ENCODE data around the gene NCAPG2. TPM values are rescaled to one million over a fixed set of nuclear protein-coding genes. Genes with fewer than 3 reads are reported as not detected.

Gene NCAPG2
- polyA plus RNA-seq, 3 donors = 1.1 to 3.1 (median 1.7) TPM

- no peak for DNase-seq
- Histone ChIP-seq H3K36me3 (replicated peaks in 1 of 2; ENCODE audit: control insufficient read depth in 1 of 2, insufficient read depth in 2 of 2, low read length in 2 of 2) (peaks cover 67 to 95% of the 10 kb centered on the region in 2 donors), H3K9ac (ENCODE audit: insufficient read depth, low read length, poor library complexity, severe bottlenecking) (no peak overlapping the region), H3K27me3 (ENCODE audit: control insufficient read depth in 2 of 2, insufficient read depth in 2 of 2, low read length in 2 of 2) (no peaks in the 10 kb centered on the region), H3K4me1 (ENCODE audit: control insufficient read depth in 1 of 2, insufficient read depth in 2 of 2, low read length in 2 of 2) (no peaks in the 10 kb centered on the region), H3K4me3 (replicated peaks in 1 of 3; ENCODE audit: low read depth in 2 of 3, low read length in 3 of 3) (no peak overlapping the region), H3K9me3 (replicated peaks in 1 of 2; ENCODE audit: control insufficient read depth in 1 of 2, insufficient read depth in 1 of 2, low read length in 2 of 2) (no peaks in the 10 kb centered on the region), H3K79me2 (ENCODE audit: insufficient read depth, low read length) (peaks cover 20% of the 10 kb centered on the region), H3K27ac (ENCODE audit: low read depth in 1 of 2, low read length in 2 of 2) (no peak overlapping the region), H3K4me2 (replicated peaks; ENCODE audit: extremely low read depth, low read length, poor library complexity, severe bottlenecking) (no peak overlapping the region), H4K20me1 (ENCODE audit: insufficient read depth, low read length) (no peaks in the 10 kb centered on the region), H2AFZ (ENCODE audit: insufficient read depth, low read depth, low read length, poor library complexity, severe bottlenecking) (no peak overlapping the region)
- H3K27me3 Mint-ChIP-seq (ENCODE audit: low read depth in 3 of 3) = no peaks in the 10 kb centered on the region
- intact Hi-C loops (cut with micrococcal nuclease) = no loop called here
- H3K9me3 Mint-ChIP-seq = peaks cover 0 to 4% (median 0%) of the 10 kb centered on the region in 7 donors
- no peak overlapping the region for H3K4me3 Mint-ChIP-seq
- peak overlapping the region in 2 of 7 donors; percentile 7 to 19 for H3K27ac Mint-ChIP-seq
- H3K4me1 Mint-ChIP-seq = no peaks in the 10 kb centered on the region
- WGBS (ENCODE audit: insufficient coverage) = 94% methylated on average over 5 of the region's 11 CpGs
- no peak for TF ChIP-seq CTCF (IDR thresholded peaks at IDR 0.05)
- peaks cover 66 to 86% of the 10 kb centered on the region in 2 donors for H3K36me3 Mint-ChIP-seq
Observed at GRCh38 chr7:158651968-158652565, 52.5 kb downstream of the NCAPG2 start.

- intact Hi-C loops (cut with micrococcal nuclease) = no loop called here
- H3K9me3 Mint-ChIP-seq = peaks cover 0 to 4% (median 0%) of the 10 kb centered on the region in 7 donors
- peak overlapping the region in 2 of 7 donors; percentile 64 to 72 for H3K27ac Mint-ChIP-seq
- no peak overlapping the region for H3K4me3 Mint-ChIP-seq
- Histone ChIP-seq H3K79me2 (ENCODE audit: insufficient read depth, low read length) (peaks cover 20% of the 10 kb centered on the region), H3K9ac (ENCODE audit: insufficient read depth, low read length, poor library complexity, severe bottlenecking) (no peak overlapping the region), H3K4me1 (ENCODE audit: control insufficient read depth in 1 of 2, insufficient read depth in 2 of 2, low read length in 2 of 2) (no peaks in the 10 kb centered on the region), H3K27ac (ENCODE audit: low read depth in 1 of 2, low read length in 2 of 2) (no peak overlapping the region), H2AFZ (ENCODE audit: insufficient read depth, low read depth, low read length, poor library complexity, severe bottlenecking) (no peak overlapping the region), H3K36me3 (replicated peaks in 1 of 2; ENCODE audit: control insufficient read depth in 1 of 2, insufficient read depth in 2 of 2, low read length in 2 of 2) (peaks cover 63 to 95% of the 10 kb centered on the region in 2 donors), H3K27me3 (ENCODE audit: control insufficient read depth in 2 of 2, insufficient read depth in 2 of 2, low read length in 2 of 2) (no peaks in the 10 kb centered on the region), H3K4me2 (replicated peaks; ENCODE audit: extremely low read depth, low read length, poor library complexity, severe bottlenecking) (no peak overlapping the region), H4K20me1 (ENCODE audit: insufficient read depth, low read length) (no peaks in the 10 kb centered on the region), H3K4me3 (replicated peaks in 1 of 3; ENCODE audit: low read depth in 2 of 3, low read length in 3 of 3) (no peak overlapping the region), H3K9me3 (replicated peaks in 1 of 2; ENCODE audit: control insufficient read depth in 1 of 2, insufficient read depth in 1 of 2, low read length in 2 of 2) (no peaks in the 10 kb centered on the region)
- H3K4me1 Mint-ChIP-seq = no peaks in the 10 kb centered on the region
- no peak for DNase-seq
- 100% methylated on average over 5 of the region's 7 CpGs for WGBS (ENCODE audit: insufficient coverage)
- no peaks in the 10 kb centered on the region for H3K27me3 Mint-ChIP-seq (ENCODE audit: low read depth in 3 of 3)
- TF ChIP-seq CTCF (IDR thresholded peaks at IDR 0.05) = no peak
- H3K36me3 Mint-ChIP-seq = peaks cover 61 to 86% of the 10 kb centered on the region in 2 donors
Observed at GRCh38 chr7:158650821-158651225, 53.8 kb downstream of the NCAPG2 start.
